Panc1 (cell line): ENCODE measurements around the gene NPFF.

Experiments used
- CTCF ChIP-seq: fragments of 450-650 bp; IDR thresholded peaks from 2 replicates; pipeline ENCODE4 v1.5.1; 2017; ENCODE audit warnings: mild to moderate bottlenecking
- POLR2AphosphoS5 ChIP-seq: IDR thresholded peaks from 2 replicates; pipeline ENCODE4 v1.6.1; 2012; ENCODE audit warnings: mild to moderate bottlenecking, low read depth, low read length, moderate library complexity
- REST ChIP-seq, 2 experiments: IDR thresholded peaks; 2 replicates each; pipeline ENCODE4 v1.6.1; 2011 to 2012; ENCODE audit warnings: low read depth in 2 of 2, control low read depth in 1 of 2, low read length in 1 of 2, mild to moderate bottlenecking in 1 of 2, moderate library complexity in 1 of 2; ENCODE audit not compliant: insufficient read depth in 1 of 2
- SIN3A ChIP-seq: IDR thresholded peaks from 2 replicates; pipeline ENCODE4 v1.6.1; 2012; ENCODE audit warnings: low read depth, mild to moderate bottlenecking, low read length, moderate library complexity, borderline replicate concordance; ENCODE audit not compliant: insufficient read depth
- TCF7L2 ChIP-seq: IDR thresholded peaks from 2 replicates; pipeline ENCODE4 v1.6.1; 2011; ENCODE audit warnings: mild to moderate bottlenecking, low read depth, low read length, inconsistent platforms

DNA sequence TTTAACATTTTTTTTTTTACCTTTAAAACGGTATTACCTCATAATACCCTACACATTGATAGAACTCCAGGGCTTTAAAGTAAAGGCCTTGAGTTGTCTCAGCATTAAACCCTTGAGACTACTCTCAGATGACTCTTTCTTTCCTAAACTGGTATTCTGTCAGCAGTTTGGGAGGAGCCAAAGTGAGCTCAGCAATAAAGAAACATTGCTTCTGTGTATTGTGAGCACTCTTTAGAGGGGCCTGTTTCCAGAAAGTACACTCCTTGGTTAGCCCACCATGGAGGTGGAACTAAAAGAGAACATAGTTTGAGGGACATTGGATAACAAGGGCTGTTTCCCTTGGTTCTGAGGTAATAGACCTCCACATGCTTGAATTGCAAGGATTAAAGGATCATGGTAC, 28.4 kb downstream of the NPFF start:
- TF ChIP-seq POLR2AphosphoS5 (no peak), TCF7L2 (no peak), CTCF (no peak), SIN3A (no peak), REST (IDR thresholded peaks at IDR 0.05; ENCODE audit: insufficient read depth in 1 of 2, low read depth in 2 of 2, low read length in 1 of 2) (no peak)
